ENCODE data around the gene CHCHD3. TPM values are rescaled to one million over a fixed set of nuclear protein-coding genes. Genes with fewer than 3 reads are reported as not detected.

CHCHD3 gene
- total RNA-seq, 1 donor from 2014 or later, result 61.5 TPM

GRCh38 chr7:132782777-132783640 lies 298.9 kb downstream of the CHCHD3 start:
- TF ChIP-seq CTCF (IDR thresholded peaks at IDR 0.05; ENCODE audit: partially characterized antibody, unreplicated experiment), result no peak
- H3K36me3 Mint-ChIP-seq (ENCODE audit: unreplicated experiment), result no peaks in the 10 kb centered on the region
- H3K27ac Mint-ChIP-seq (ENCODE audit: unreplicated experiment), result no peak overlapping the region
- no peak overlapping the region for H3K4me3 Mint-ChIP-seq (ENCODE audit: unreplicated experiment)
- no peaks in the 10 kb centered on the region for H3K9me3 Mint-ChIP-seq (ENCODE audit: unreplicated experiment)
- DNase-seq, result no peak
- peaks cover 6% of the 10 kb centered on the region for H3K27me3 Mint-ChIP-seq (ENCODE audit: unreplicated experiment)
- no peaks in the 10 kb centered on the region for H3K4me1 Mint-ChIP-seq (ENCODE audit: low read depth, unreplicated experiment)

- Mint-ChIP-seq H3K36me3 (ENCODE audit: unreplicated experiment) (no peaks in the 10 kb centered on the region), H3K27ac (ENCODE audit: unreplicated experiment) (no peak overlapping the region), H3K4me1 (ENCODE audit: low read depth, unreplicated experiment) (no peaks in the 10 kb centered on the region), H3K9me3 (ENCODE audit: unreplicated experiment) (no peaks in the 10 kb centered on the region), H3K4me3 (ENCODE audit: unreplicated experiment) (no peak overlapping the region), H3K27me3 (ENCODE audit: unreplicated experiment) (peaks cover 3% of the 10 kb centered on the region)
- DNase-seq, result no peak
- TF ChIP-seq CTCF (IDR thresholded peaks at IDR 0.05; ENCODE audit: partially characterized antibody, unreplicated experiment), result no peak
Measured at GRCh38 chr7:132780822-132781221, 301.1 kb downstream of the CHCHD3 start.

GRCh38 chr7:132779164-132779563 lies 302.7 kb downstream of the CHCHD3 start:
- H3K36me3 Mint-ChIP-seq (ENCODE audit: unreplicated experiment), result no peaks in the 10 kb centered on the region
- no peak for TF ChIP-seq CTCF (IDR thresholded peaks at IDR 0.05; ENCODE audit: partially characterized antibody, unreplicated experiment)
- no peak overlapping the region for H3K4me3 Mint-ChIP-seq (ENCODE audit: unreplicated experiment)
- H3K27me3 Mint-ChIP-seq (ENCODE audit: unreplicated experiment), result peaks cover 3% of the 10 kb centered on the region
- no peaks in the 10 kb centered on the region for H3K4me1 Mint-ChIP-seq (ENCODE audit: low read depth, unreplicated experiment)
- no peak for DNase-seq
- H3K27ac Mint-ChIP-seq (ENCODE audit: unreplicated experiment), result no peak overlapping the region
- no peaks in the 10 kb centered on the region for H3K9me3 Mint-ChIP-seq (ENCODE audit: unreplicated experiment)

GRCh38 chr7:132778761-132779160 lies 303.1 kb downstream of the CHCHD3 start:
- Mint-ChIP-seq H3K4me3 (ENCODE audit: unreplicated experiment) (no peak overlapping the region), H3K36me3 (ENCODE audit: unreplicated experiment) (no peaks in the 10 kb centered on the region), H3K27ac (ENCODE audit: unreplicated experiment) (no peak overlapping the region), H3K27me3 (ENCODE audit: unreplicated experiment) (peaks cover 3% of the 10 kb centered on the region), H3K4me1 (ENCODE audit: low read depth, unreplicated experiment) (no peaks in the 10 kb centered on the region), H3K9me3 (ENCODE audit: unreplicated experiment) (no peaks in the 10 kb centered on the region)
- no peak for TF ChIP-seq CTCF (IDR thresholded peaks at IDR 0.05; ENCODE audit: partially characterized antibody, unreplicated experiment)
- no peak for DNase-seq

GRCh38 chr7:132777956-132778355 lies 303.9 kb downstream of the CHCHD3 start:
- no peaks in the 10 kb centered on the region for H3K9me3 Mint-ChIP-seq (ENCODE audit: unreplicated experiment)

More at GRCh38 chr7:132777956-132778355, 303.9 kb downstream of the CHCHD3 start:
- no peak for DNase-seq
- no peak for TF ChIP-seq CTCF (IDR thresholded peaks at IDR 0.05; ENCODE audit: partially characterized antibody, unreplicated experiment)
- no peaks in the 10 kb centered on the region for H3K4me1 Mint-ChIP-seq (ENCODE audit: low read depth, unreplicated experiment)
- no peak overlapping the region for H3K27ac Mint-ChIP-seq (ENCODE audit: unreplicated experiment)
- no peaks in the 10 kb centered on the region for H3K36me3 Mint-ChIP-seq (ENCODE audit: unreplicated experiment)
- H3K4me3 Mint-ChIP-seq (ENCODE audit: unreplicated experiment), result no peak overlapping the region
- peaks cover 3% of the 10 kb centered on the region for H3K27me3 Mint-ChIP-seq (ENCODE audit: unreplicated experiment)
